ENCODE measurements around the gene PTPRC.

DNA sequence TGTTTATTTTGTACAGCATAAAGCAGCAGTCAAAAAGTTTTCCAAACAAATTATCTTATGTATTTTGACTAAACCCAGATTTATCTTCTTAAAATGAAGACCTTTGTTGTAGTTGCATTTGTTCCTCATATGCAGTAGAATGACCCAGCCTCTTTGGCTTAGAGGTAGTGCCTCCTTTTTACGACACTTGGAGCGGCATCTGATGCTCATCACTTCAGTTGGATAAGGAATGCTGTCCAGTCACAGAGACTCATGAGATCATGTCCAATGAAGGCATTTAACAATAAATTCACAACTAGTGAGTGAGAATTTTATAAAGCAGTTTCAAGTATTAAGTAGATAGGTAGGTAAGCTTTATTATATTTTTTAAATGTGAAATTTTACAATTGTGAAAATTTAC lies 35.2 kb downstream of the PTPRC start:
- TF ChIP-seq, protein P1, sequence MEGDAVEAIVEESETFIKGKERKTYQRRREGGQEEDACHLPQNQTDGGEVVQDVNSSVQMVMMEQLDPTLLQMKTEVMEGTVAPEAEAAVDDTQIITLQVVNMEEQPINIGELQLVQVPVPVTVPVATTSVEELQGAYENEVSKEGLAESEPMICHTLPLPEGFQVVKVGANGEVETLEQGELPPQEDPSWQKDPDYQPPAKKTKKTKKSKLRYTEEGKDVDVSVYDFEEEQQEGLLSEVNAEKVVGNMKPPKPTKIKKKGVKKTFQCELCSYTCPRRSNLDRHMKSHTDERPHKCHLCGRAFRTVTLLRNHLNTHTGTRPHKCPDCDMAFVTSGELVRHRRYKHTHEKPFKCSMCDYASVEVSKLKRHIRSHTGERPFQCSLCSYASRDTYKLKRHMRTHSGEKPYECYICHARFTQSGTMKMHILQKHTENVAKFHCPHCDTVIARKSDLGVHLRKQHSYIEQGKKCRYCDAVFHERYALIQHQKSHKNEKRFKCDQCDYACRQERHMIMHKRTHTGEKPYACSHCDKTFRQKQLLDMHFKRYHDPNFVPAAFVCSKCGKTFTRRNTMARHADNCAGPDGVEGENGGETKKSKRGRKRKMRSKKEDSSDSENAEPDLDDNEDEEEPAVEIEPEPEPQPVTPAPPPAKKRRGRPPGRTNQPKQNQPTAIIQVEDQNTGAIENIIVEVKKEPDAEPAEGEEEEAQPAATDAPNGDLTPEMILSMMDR (IDR thresholded peaks at IDR 0.05; ENCODE audit: low read length): no peak
- TF ChIP-seq EZH2 (IDR thresholded peaks at IDR 0.05; ENCODE audit: borderline replicate concordance, low read length): no peak

Measured in OCI-LY1 (cell line).